Upper lobe of left lung (tissue), 4 donors: ENCODE results near the gene GNAI2.

Experiments used
- EP300 ChIP-seq, 4 donors: sonication (generic); formaldehyde crosslinking; IDR thresholded peaks; one replicate each; pipeline ENCODE4 v1.5.1; 2017; ENCODE audit warnings: antibody characterized with exemption in 4 of 4, control low read depth in 2 of 4
- POLR2A ChIP-seq, 4 donors: fragments of 450-650 bp; IDR thresholded peaks; one replicate each; pipeline ENCODE4 v1.5.1; 2016 to 2017; ENCODE audit warnings: antibody characterized with exemption in 4 of 4, mild to moderate bottlenecking in 2 of 4
- POLR2AphosphoS5 ChIP-seq, 2 donors: sonication (generic); formaldehyde crosslinking; IDR thresholded peaks; one replicate each; pipeline ENCODE4 v1.5.1; 2017; ENCODE audit warnings: antibody characterized with exemption in 2 of 2
- TF ChIP-seq, protein P1 (sequence below), 6 experiments: fragments of 450-650 bp in 4 of 6; fragments of 200-600 bp in 2 of 6; sonication (generic) in 2 of 6; IDR thresholded peaks; one replicate each; pipeline ENCODE4 v1.5.1; 2016 to 2019; ENCODE audit warnings: antibody characterized with exemption in 6 of 6

DNA sequence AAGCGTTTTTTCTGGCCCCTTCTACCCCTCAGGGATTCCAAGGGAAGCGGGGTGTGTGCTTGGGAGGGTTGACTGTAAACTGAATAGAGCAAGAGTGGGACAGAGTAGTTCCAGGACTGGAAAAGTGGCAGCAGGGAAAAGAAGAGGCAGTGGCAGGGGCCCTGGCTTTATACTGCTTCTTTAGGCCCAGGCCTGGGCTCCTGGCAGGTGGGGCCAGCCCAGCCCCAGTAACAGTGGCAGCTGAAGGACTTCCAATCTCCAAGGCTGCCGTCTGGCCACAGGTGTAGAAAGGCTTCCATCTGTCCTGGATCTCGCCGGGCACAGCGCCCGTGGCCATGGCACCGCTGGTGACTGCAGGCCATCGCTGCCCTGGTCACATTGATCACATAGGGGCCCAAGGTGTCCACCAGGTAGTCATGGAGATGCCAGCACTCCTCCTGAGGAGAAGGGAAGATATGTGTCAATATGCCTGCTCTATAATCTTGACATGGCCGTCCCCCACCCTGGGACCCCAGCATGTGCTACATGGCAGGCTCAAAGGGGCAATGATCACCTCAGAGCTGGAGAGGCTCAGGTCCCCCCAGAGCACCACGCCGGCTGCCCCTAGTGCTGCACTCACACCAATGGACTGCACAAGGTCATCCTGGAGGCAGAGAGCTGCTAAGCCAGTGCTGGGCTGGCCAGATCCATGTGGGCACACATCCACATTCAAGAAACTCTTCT, 57.2 kb downstream of the GNAI2 start:
- TF ChIP-seq, protein P1, sequence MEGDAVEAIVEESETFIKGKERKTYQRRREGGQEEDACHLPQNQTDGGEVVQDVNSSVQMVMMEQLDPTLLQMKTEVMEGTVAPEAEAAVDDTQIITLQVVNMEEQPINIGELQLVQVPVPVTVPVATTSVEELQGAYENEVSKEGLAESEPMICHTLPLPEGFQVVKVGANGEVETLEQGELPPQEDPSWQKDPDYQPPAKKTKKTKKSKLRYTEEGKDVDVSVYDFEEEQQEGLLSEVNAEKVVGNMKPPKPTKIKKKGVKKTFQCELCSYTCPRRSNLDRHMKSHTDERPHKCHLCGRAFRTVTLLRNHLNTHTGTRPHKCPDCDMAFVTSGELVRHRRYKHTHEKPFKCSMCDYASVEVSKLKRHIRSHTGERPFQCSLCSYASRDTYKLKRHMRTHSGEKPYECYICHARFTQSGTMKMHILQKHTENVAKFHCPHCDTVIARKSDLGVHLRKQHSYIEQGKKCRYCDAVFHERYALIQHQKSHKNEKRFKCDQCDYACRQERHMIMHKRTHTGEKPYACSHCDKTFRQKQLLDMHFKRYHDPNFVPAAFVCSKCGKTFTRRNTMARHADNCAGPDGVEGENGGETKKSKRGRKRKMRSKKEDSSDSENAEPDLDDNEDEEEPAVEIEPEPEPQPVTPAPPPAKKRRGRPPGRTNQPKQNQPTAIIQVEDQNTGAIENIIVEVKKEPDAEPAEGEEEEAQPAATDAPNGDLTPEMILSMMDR (IDR thresholded peaks at IDR 0.05): no peak
- TF ChIP-seq POLR2AphosphoS5 (IDR thresholded peaks at IDR 0.05) (no peak), POLR2A (IDR thresholded peaks at IDR 0.05) (no peak), EP300 (IDR thresholded peaks at IDR 0.05) (no peak)
